Measurements from ENCODE around the gene STARD10. TPM values are rescaled to one million over a fixed set of nuclear protein-coding genes. Genes with fewer than 3 reads are reported as not detected.

STARD10 gene
- total and polyA plus RNA-seq, 2 donors (not counting 3 experiments of a cell fraction or from before 2014, with no cell fraction given): 16.1 to 22.5 TPM

DNA sequence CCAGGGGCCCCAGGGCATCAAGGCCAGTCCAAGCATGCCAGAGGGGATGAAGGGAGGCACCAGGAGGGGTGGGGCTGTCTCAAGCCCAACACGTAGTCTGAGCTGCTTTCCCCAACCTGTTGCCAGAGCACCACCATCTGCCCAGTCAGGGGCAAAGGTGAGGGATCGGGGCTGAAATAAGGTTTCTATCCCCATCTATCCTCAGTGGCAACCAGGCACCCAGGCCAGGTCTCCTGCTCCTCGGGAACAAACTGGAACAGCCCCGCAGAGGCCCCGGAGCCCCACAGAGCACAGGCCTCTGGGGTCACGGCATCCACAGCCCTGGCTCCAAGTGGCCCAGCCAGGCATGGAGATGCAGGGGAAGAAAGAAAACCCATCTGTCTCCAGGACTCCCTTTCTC lies 19.3 kb downstream of the STARD10 start:
- H3K79me2 ChIP-seq (ENCODE audit: control insufficient read depth, insufficient read depth, low read length): no peaks in the 10 kb centered on the region
- no peaks in the 10 kb centered on the region for H3K9me3 ChIP-seq (replicated peaks; ENCODE audit: control insufficient read depth, insufficient read depth, low read length)
- ChIA-PET POLR2A (no interaction called here), CTCF (interaction anchor here (1.0 to 3.7 kb wide), 3 partner anchors 9 to 49 kb away, joined by 4 to 15 read pairs (median 8); partner anchors contain the start of gene STARD10)
- no peak overlapping the region for H3K4me2 ChIP-seq (ENCODE audit: insufficient read depth, low read length)
- no peak overlapping the region for H3K9ac ChIP-seq (replicated peaks; ENCODE audit: extremely low read depth, insufficient read depth, low read length)
- no peaks in the 10 kb centered on the region for H3K9me1 ChIP-seq (replicated peaks; ENCODE audit: control insufficient read depth, extremely low read depth, insufficient read depth, low read length)
- BruUV-seq (replicated peaks): no TSS peak
- H3K4me1 ChIP-seq (ENCODE audit: control insufficient read depth, extremely low read depth, insufficient read depth, low read length): peaks cover 3% of the 10 kb centered on the region
- H2AFZ ChIP-seq (ENCODE audit: low read depth, low read length): no peak overlapping the region
- H4K20me1 ChIP-seq (replicated peaks; ENCODE audit: control insufficient read depth, extremely low read depth, insufficient read depth, low read length): no peaks in the 10 kb centered on the region
- H3K27ac ChIP-seq (ENCODE audit: insufficient read depth, low read depth, low read length): no peak overlapping the region
- H3K27me3 ChIP-seq (ENCODE audit: control insufficient read depth in 2 of 2, insufficient read depth in 2 of 2, low read length in 2 of 2): no peaks in the 10 kb centered on the region
- TF ChIP-seq JUN (IDR thresholded peaks at IDR 0.05; ENCODE audit: borderline replicate concordance, insufficient read depth, insufficient read length, low read depth) (no peak), MYC (IDR thresholded peaks at IDR 0.05; ENCODE audit: low read depth, low read length) (no peak), EZH2 (IDR thresholded peaks at IDR 0.05; ENCODE audit: borderline replicate concordance, low read depth, low read length, severe bottlenecking) (no peak), MAX (IDR thresholded peaks at IDR 0.05; ENCODE audit: insufficient read depth, insufficient read length) (no peak), POLR2A (IDR thresholded peaks at IDR 0.05; ENCODE audit: low read depth, low read length) (no peak), GATA2 (IDR thresholded peaks at IDR 0.05; ENCODE audit: insufficient read depth, insufficient read length, low read depth, low read length) (no peak), FOS (IDR thresholded peaks at IDR 0.05; ENCODE audit: borderline replicate concordance, insufficient read depth, low read length) (no peak), POLR2AphosphoS5 (IDR thresholded peaks at IDR 0.05; ENCODE audit: insufficient read depth, low read depth, low read length) (no peak)
- TF ChIP-seq, protein P1, sequence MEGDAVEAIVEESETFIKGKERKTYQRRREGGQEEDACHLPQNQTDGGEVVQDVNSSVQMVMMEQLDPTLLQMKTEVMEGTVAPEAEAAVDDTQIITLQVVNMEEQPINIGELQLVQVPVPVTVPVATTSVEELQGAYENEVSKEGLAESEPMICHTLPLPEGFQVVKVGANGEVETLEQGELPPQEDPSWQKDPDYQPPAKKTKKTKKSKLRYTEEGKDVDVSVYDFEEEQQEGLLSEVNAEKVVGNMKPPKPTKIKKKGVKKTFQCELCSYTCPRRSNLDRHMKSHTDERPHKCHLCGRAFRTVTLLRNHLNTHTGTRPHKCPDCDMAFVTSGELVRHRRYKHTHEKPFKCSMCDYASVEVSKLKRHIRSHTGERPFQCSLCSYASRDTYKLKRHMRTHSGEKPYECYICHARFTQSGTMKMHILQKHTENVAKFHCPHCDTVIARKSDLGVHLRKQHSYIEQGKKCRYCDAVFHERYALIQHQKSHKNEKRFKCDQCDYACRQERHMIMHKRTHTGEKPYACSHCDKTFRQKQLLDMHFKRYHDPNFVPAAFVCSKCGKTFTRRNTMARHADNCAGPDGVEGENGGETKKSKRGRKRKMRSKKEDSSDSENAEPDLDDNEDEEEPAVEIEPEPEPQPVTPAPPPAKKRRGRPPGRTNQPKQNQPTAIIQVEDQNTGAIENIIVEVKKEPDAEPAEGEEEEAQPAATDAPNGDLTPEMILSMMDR (IDR thresholded peaks at IDR 0.05; ENCODE audit: extremely low read depth in 1 of 2, insufficient read depth in 1 of 2, low read depth in 1 of 2, low read length in 2 of 2): no peak
- no peak for FAIRE-seq
- intact Hi-C loops (cut with micrococcal nuclease) (no loop called here), dilution Hi-C loops (cut with MboI; ENCODE audit: extremely low pct_ligation_motif_present, low sequenced_read_pairs) (no loop called here)
- no peaks in the 10 kb centered on the region for H3K36me3 ChIP-seq (ENCODE audit: control insufficient read depth in 2 of 2, extremely low read depth in 1 of 2, insufficient read depth in 2 of 2, low read length in 2 of 2)
- no peak for DNase-seq (ENCODE audit: low read depth, low spot score)
- H3K4me3 ChIP-seq (replicated peaks in 1 of 3; ENCODE audit: insufficient read depth in 1 of 3, low read depth in 1 of 3, low read length in 3 of 3): no peak overlapping the region
